CD4-positive, alpha-beta T cell treated with Interleukin-1 beta for 1 hour (primary cell): ENCODE results near the gene NFYA.
"Not testable (repeated sequence)": the region's sequence is repeated elsewhere in the genome, so short reads cannot be mapped to it uniquely, and the experiment has no call there.

Experiments
- DNase-seq, 2 donors: peaks; one replicate each; pipeline ENCODE4 v3.0.0-alpha.2; 2020 to 2022

NFYA gene

DNA sequence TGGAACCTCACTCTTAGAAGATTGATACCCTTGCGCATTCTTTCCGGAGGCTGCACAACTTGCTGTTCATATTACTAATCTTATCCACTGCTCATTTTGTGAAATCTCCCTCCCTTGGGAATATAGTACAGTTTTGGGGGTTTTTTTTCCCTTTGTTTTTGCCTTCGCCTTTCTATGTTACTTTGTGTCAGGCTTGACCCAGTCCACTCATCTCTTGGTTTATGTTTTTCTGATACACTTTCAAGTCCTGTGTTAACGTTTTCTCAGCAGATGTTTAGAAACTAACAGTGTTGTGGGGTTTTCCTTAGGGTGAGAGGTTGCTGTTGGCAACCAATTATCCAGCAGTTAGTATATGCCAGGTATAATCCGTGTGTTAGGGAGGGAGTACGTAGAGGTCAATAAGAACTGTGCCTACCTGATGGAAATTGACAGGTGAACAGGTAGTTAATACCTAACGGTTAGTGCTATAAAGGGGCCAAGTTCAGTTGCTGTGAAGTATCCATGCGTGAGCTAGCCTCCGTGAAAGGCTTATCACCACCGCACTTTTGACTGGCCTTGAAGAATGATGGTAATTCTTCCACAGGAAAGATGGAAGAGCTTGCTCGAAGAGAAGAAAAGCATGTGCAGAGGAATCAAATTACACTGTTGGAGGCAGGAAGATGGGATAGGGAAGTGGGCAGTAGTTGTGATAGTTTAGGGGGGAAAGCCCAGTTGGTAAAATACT lies 1.4 kb downstream of the NFYA start:
- peak; percentile 19 to 62 for DNase-seq

DNA sequence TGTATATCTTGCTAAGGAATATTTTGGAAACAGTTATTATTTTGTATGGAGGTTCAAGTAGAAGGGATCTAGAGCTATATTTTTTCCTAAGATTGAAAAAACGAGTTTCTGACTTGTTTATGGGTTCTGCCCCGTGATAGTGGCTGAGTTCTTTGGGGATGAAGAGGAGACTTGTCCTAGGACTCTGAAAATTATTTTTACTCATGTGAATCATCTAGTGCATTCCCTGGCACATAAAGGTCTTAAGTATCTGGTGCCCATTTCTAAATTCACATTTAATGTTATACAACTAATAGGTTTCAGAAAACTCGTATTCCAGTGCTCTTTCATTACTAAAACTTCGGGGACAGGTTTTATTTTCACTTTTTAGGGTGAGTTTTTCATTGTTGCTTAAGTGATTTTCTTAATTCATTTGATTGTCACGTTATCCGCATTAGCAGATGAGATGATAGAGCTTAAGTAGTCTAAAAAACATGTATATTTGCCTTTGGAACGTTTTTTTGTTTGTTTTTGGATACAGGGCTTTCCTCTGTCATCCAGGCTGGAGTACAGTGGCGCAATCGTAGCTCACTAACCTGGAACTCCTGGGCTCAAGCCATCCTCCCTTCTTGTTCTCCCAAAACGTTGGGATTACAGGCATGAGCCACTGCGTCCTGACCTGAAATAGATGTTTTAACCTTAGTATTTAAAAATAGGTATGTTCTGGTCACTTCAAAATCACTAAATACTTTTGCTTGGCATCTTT lies 2.1 kb downstream of the NFYA start:
- no peak for DNase-seq

- no peak for DNase-seq
Observed at GRCh38 chr6:41075651-41076626, 3.2 kb downstream of the NFYA start.

DNA sequence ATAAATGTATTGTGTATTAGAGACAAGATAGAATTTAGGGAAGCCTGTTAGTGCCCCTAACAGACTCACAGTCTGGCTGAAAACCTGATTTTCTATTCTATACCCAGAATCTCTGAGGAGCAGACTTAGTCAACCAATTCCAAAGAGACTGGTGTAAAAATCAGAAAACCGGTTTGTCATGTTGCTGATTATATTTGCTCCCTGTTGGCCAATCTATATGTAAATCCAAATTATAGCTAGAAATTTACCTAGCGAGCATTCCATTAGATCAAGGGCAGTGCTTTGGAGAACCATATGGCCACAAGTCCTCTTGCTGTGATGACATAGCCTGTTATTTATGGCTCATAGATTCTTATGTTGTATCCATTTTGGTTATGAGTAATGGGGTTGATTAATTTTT lies 4.8 kb downstream of the NFYA start:
- DNase-seq = no peak

DNA sequence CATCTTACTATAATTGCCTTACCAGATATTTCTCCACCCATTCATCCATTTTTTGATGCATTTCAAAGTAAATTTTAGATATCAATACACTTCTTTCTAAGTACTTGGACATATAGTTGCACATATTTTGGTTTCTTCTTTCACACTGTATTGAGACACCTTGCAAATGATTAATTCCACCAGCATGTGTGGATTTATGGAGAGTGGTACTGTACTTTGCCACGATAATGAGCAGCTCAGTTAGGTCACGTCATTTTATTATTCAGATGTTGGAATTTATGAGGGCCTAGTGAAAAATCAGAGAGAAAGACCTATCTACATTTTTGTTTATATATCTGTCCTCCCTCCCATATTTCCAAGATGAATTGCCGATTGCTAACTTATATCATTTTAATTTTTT lies 5.3 kb downstream of the NFYA start:
- DNase-seq = no peak

DNA sequence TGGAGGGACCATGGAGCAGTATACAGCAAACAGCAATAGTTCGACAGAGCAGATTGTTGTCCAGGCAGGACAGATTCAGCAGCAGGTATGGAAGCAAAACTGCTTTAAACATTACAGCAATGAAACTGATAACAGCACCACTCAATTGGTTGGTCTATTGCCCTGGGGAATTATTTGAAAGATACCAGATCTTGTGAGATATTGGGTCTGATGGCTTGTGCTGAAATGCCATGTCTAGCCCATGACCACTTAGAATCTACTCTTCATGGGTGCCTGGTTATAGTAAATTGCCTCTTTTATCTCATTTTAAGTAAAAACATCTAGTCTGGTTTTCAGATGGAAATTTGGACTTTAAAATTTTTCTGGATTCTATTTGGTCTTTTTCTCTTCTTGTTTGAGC lies 6.3 kb downstream of the NFYA start:
- no peak for DNase-seq

- DNase-seq = peak; percentile 19 to 46
Observed at GRCh38 chr6:41080621-41081020, 7.8 kb downstream of the NFYA start.

DNA sequence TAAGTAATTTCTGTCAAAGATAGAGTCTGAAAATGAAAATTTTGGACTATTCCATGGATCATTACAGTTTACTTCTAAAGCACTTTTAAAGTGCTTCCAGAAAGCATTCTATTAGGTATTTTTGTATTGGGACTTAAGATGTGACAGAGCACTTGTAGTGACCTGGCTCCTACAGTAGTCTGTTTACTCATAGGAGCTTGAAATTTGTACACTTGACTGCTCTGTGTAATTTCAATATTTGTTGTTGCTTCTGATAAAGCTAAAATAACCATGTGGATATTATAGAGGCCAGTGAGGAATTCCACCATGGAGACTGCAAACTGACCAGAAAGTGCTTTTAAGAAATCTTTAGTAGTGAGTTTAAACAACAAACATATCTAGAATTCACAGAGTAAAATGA lies 10.3 kb downstream of the NFYA start:
- no peak for DNase-seq

DNA sequence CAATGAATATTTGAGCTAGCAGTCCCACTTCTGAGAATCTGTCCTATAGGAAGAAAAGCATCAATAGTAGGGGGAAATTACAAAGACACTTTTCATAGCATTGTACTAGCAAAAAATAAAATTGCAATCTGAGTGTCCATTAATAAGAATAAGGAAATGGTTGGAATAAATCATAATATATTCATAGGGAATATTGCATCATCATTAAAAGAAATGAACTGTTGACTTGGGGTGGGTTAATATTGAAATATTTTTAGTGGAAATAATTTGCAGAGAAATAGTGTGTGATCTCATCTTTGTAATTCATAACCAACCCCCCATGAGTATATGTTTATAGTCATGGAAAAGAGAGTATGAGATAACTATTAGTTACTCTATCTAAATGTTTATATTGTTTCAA lies 12.4 kb downstream of the NFYA start:
- no peak for DNase-seq

GRCh38 chr6:41088451-41088850 lies 15.7 kb downstream of the NFYA start:
- DNase-seq = no peak

GRCh38 chr6:41090841-41091761 lies 18.3 kb downstream of the NFYA start:
- no peak for DNase-seq

DNA sequence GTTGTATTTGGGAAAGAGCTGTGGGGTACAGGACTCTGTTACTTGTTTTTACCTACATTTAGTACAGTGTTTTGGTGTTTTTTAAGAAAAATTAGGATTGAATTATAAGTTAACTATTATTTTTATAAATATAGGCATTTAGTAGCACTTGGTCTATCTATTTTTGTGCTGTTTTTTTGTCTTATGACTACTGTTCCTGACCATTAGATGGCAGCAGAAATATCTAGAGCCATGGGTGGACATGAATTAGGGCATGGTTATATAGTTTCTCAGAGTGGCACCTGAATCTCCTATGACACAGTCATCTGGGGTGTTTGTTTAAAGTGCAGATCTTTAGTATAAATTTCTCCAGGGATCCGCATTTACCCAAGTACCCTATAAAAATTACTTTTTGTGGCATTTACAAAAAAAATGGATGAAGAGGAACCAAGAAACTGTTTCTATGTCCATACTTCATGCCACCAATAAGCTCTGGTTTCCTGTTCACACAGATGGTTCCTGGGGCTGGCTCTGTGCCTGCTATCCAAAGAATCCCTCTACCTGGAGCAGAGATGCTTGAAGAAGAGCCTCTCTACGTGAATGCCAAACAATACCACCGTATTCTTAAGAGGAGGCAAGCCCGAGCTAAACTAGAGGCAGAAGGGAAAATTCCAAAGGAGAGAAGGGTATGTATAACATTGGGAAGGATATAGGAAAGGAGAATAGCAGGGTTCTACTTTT lies 19.8 kb downstream of the NFYA start:
- DNase-seq = peak in 1 of 2 donors; percentile 20

GRCh38 chr6:41093729-41094128 lies 21.0 kb downstream of the NFYA start:
- no peak for DNase-seq

GRCh38 chr6:41097467-41098090 lies 24.8 kb downstream of the NFYA start:
- DNase-seq = no peak

DNA sequence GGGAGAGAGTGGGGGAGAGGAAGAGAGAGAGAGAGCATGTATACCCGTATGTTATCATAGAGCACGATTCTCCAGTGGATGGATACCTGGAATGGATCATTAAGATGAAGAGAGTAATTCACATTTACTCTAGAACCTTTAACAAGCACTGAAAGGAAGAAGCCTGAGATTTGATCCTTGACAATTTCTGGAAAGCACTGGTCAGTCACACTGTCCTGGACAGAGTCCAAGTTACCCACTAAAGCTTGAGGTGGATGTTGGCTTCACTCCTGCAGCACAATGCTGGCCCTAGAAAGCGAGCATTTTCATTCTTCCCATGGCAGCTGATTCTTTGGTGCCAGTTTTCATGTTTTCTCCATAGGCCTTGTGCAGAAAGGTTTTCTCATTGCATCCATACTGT lies 25.6 kb downstream of the NFYA start:
- DNase-seq = no peak

GRCh38 chr6:41100871-41101287 lies 28.1 kb downstream of the NFYA start:
- no peak for DNase-seq

- no peak for DNase-seq
Observed at GRCh38 chr6:41103847-41104246, 31.1 kb downstream of the NFYA start.

DNA sequence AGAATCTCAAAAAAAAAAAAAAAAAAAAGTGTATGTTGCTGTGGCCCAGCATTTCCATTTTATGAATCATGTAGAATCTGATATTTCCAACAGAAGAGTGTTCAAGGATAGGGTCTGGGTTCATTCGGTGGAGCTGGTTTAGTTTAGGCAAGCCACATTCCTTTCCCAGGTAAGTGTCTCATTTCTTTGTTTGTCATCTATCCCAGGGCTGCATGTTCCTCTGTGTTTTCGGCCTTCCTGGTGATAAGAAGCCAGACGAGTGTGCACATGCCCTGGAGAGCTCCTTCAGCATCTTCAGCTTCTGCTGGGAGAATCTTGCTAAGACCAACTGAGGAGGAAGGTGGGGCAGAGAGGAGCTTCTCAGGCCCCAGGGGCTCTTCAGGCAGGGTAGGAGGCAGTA lies 38.2 kb downstream of the NFYA start:
- no peak for DNase-seq

- not testable (repeated sequence) for DNase-seq
Observed at GRCh38 chr6:41115027-41115426, 42.3 kb downstream of the NFYA start.

GRCh38 chr6:41119508-41119907 lies 46.7 kb downstream of the NFYA start:
- DNase-seq = no peak

GRCh38 chr6:41120058-41120457 lies 47.3 kb downstream of the NFYA start:
- no peak for DNase-seq
